NCI-H2081 treated with DMSO at 0.1 percent for 48 hours (cell line): ENCODE results near the gene SNAP91.
"Not testable (repeated sequence)": the region's sequence is repeated elsewhere in the genome, so short reads cannot be mapped to it uniquely, and the experiment has no call there.

Experiments used
- DNase-seq: peaks from one replicate; lab custom pipeline; 2025; lab: John Stamatoyannopoulos, UW

Gene SNAP91

GRCh38 chr6:83633149-83633548 lies 75.8 kb downstream of the SNAP91 start:
- DNase-seq, result no peak

GRCh38 chr6:83629908-83630307 lies 79.0 kb downstream of the SNAP91 start:
- DNase-seq, result not testable (repeated sequence)

GRCh38 chr6:83615025-83615999 lies 93.6 kb downstream of the SNAP91 start:
- no peak for DNase-seq

GRCh38 chr6:83613378-83613777 lies 95.5 kb downstream of the SNAP91 start:
- DNase-seq, result no peak

GRCh38 chr6:83609248-83609647 lies 99.7 kb downstream of the SNAP91 start:
- peak; percentile 96 for DNase-seq

DNA sequence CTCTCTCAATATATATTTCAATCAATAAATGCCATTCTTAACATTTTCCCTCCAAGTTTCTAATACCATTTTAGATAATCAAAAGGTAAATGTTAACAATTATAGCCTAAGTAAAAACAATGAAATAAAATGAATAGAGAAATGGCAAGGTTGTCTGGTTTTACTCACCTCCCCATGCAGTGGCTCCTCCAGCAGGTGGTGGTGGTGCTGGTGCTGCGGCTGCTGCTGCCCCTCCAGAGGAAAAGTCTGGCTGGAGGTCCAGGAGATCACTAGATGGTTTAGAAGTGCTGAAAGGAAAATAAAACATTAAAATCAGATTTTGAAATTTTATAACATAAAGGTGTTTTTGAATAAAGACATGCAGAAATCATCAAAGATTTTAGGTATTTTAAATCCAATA lies 103.4 kb downstream of the SNAP91 start:
- no peak for DNase-seq

GRCh38 chr6:83603551-83603950 lies 105.3 kb downstream of the SNAP91 start:
- DNase-seq, result no peak

GRCh38 chr6:83601119-83601518 lies 107.8 kb downstream of the SNAP91 start:
- DNase-seq, result no peak

GRCh38 chr6:83600459-83600858 lies 108.4 kb downstream of the SNAP91 start:
- DNase-seq, result no peak

GRCh38 chr6:83597511-83597910 lies 111.4 kb downstream of the SNAP91 start:
- no peak for DNase-seq

DNA sequence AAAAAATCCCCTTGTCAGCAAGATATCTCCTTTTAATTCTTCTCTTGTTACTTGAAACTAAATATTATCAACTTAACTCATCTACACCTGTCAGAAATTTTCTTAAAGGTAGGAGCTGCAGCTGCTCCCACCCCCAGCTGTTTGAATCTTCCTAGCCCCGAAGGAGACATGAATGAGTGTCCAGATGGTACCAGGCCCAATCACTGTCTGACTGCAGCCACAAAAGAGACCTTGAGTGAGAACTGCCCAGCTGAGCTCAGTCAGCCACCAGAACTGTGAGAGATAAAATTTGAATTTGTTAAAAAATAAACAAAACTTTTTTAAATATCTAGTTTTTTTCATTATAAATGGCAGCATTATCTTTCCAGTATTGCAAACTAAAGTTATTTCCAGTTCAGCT lies 111.8 kb downstream of the SNAP91 start:
- DNase-seq, result no peak

DNA sequence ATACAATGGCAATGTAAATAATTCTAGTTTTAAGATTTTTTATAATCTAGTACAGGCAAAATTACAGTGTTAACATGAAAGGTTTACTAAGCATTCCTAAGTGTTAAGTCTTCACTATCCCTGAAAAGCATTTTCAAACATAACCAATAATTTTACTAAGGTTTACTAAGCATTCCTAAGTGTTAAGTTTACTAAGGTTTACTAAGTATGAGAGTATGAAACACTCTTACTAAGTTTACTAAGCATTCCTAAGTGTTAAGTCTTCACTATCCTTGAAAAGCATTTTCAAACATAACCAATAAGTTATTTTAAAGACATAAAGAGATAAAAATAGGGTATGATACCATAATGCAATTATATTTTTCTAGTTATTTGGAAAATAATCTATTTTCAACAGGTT lies 114.0 kb downstream of the SNAP91 start:
- DNase-seq, result no peak

GRCh38 chr6:83593395-83593785 lies 115.5 kb downstream of the SNAP91 start:
- no peak for DNase-seq

DNA sequence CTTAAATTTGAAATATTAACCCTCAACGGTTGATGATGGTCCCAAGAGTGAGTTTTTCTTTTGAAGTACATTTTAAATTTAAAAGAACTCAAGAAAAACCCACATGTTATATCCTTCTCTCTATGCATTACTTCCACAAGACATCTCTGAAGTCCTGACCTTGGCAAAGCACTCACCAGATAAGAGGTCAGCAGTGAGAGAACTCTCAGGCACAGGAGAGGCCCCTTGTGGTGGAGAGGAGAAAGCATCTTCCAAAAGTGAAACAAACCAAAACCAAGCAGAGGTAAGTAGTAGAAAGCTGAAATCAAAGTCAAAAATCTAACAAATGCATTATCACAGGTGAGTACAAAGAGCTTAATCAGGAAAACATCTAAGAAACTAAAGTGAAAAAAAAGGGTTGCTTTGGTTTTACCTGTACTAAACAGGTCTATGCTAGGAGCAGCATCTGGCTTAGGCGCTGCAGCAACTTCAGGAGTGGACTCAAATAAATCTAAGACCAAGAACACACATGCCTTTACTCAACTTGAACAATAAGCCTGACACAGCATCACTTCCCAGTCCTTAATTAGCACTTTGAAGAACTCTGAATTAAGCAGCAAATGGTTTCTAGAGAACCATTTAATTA lies 116.0 kb downstream of the SNAP91 start:
- no peak for DNase-seq

GRCh38 chr6:83590416-83590815 lies 118.5 kb downstream of the SNAP91 start:
- no peak for DNase-seq

- DNase-seq, result no peak
Measured at GRCh38 chr6:83589076-83589475, 119.8 kb downstream of the SNAP91 start.

- no peak for DNase-seq
Measured at GRCh38 chr6:83578057-83578456, 130.8 kb downstream of the SNAP91 start.

- DNase-seq, result no peak
Measured at GRCh38 chr6:83574783-83575182, 134.1 kb downstream of the SNAP91 start.

DNA sequence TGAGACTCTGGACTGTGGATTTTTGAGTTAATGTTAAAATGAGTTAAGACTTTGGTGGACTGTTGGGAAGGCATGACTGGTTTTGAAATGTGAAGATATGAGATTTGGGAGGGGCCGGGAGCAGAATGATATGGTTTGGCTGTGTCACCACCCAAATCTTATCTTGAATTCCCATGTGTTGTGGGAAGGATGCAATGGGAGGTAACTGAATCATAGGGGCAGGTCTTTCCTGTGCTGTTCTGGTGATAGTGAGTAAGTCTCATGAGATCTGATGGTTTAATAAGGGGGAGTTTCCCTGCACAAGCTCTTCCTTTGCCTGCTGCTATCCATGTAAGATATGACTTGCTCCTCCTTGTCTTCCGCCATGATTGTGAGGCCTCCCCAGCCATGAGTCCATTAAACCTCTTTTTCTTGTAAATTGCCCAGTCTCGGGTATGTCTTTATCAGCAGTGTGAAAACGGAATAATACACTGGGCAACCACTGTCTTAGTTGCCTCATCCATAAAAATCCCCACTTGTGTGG lies 137.2 kb downstream of the SNAP91 start:
- DNase-seq, result not testable (repeated sequence)

DNA sequence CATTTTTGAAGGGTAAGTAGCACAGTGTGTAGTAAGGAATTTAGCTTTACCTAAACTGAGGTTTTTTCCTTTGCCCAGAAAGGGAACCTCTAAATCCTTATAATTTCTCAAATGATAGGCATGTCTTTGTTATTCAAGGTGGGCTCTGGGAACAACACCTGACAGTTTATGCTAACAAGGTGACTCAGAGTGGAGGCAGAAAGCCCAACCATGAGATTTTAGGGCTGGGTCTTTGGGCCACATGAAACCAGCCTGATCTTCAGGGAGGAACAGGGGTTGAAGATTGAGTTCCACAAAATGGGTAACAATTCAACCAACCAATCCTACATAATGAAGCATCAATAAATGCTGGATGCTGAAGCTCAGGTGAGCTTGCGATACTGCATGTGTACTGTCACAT lies 149.9 kb downstream of the SNAP91 start:
- DNase-seq, result no peak

- DNase-seq, result no peak
Measured at GRCh38 chr6:83556871-83557270, 152.0 kb downstream of the SNAP91 start.

DNA sequence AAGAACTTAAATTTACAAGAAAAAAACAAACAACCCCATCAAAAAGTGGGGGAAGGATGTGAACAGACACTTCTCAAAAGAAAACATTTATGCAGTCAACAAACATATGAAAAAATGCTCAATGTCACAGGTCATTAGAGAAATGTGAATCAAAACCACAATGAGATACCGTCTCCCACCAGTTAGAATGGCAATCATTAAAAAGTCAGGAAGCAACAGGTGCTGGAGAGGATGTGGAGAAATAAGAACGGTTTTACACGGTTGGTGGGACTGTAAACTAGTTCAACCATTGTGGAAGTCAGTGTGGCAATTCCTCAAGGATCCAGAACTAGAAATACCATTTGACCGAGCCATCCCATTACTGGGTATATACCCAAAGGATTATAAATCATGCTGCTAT lies 157.2 kb downstream of the SNAP91 start:
- not testable (repeated sequence) for DNase-seq

GRCh38 chr6:83550482-83550881 lies 158.4 kb downstream of the SNAP91 start:
- DNase-seq, result not testable (repeated sequence)
